ENCODE results near the gene HDDC2.

DNA sequence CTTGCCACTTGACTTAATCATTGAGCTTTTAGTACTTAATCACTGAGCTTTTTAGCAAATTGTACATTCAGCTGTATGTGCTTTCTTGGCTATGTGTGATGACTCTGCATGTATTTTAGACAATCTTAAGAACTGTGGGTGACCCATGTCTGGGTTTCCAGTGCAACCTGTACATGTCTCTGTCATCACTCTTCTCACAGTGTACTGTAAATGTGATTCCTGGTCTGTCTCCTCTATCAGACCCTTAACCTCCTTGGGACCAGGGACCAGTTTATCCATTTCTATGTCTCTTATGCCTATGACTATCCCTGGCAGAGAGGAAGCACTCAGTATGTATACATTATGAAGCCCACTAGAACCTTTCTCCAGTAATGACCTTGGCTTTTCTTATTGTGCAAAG lies 36.6 kb upstream of the HDDC2 start:
- TF ChIP-seq, protein P1, sequence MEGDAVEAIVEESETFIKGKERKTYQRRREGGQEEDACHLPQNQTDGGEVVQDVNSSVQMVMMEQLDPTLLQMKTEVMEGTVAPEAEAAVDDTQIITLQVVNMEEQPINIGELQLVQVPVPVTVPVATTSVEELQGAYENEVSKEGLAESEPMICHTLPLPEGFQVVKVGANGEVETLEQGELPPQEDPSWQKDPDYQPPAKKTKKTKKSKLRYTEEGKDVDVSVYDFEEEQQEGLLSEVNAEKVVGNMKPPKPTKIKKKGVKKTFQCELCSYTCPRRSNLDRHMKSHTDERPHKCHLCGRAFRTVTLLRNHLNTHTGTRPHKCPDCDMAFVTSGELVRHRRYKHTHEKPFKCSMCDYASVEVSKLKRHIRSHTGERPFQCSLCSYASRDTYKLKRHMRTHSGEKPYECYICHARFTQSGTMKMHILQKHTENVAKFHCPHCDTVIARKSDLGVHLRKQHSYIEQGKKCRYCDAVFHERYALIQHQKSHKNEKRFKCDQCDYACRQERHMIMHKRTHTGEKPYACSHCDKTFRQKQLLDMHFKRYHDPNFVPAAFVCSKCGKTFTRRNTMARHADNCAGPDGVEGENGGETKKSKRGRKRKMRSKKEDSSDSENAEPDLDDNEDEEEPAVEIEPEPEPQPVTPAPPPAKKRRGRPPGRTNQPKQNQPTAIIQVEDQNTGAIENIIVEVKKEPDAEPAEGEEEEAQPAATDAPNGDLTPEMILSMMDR (conservative IDR thresholded peaks at IDR 0.05; ENCODE audit: low read length): no peak
- TF ChIP-seq EZH2phosphoT487 (IDR thresholded peaks at IDR 0.05; ENCODE audit: borderline replicate concordance, low read depth, low read length): no peak
